ENCODE results near the gene DBNL.

GRCh38 chr7:44103566-44103922, 59.0 kb downstream of the DBNL start:
- TF ChIP-seq POLR2A (IDR thresholded peaks at IDR 0.05) (no peak), CTCF (IDR thresholded peaks at IDR 0.05) (no peak)

All from right lobe of liver (tissue), 4 donors.